GM19395 (cell line): ENCODE measurements around the gene CHRNA1.
"Not testable (repeated sequence)": the region's sequence is repeated elsewhere in the genome, so short reads cannot be mapped to it uniquely, and the experiment has no call there.

Experiments
- ATAC-seq: cut with Tn5 transposase; IDR thresholded peaks from one replicate; pipeline ENCODE4 v1.9.1; 2021; ENCODE audit warnings: mild to moderate bottlenecking, moderate library complexity; ENCODE audit not compliant: unreplicated experiment

CHRNA1 gene

DNA sequence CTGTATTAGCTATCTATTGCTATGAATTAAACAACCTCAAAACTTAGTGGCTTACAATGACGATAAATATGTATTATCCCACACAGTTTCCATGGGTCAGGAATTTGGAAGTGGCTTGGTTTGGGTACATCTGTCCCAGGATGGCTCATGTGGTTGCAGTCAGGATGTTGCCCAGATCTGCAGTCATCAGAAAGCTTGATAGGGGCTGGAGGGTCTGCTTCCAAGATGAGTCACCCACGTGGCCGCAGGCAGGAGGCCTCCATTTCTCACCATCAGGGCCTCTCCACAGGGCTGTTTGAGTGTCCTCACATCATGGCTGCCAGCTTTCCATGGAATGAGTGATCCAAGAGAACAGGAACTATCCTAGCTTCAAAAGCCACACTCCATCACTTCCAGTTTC, 46.4 kb downstream of the CHRNA1 start:
- ATAC-seq, result no peak

DNA sequence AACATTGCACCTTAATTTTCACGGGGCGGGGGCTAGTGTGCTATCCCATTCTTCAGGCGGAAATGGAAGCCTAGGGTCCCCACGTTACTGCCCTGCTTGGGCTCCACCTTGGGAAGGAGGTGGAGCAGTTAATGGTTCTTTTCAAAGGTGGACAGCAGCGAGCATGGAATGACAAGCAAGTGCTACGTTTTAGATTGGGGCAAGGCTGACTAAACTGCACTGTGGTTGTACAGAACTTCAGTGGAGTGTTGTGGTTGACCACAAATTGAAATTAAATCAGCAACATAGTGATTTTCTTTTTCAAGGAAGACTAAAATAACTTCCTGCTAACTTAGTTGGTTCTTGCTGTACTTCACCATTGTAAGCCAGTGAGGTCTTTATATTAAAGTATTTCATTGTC, 47.0 kb downstream of the CHRNA1 start:
- ATAC-seq, result no peak

DNA sequence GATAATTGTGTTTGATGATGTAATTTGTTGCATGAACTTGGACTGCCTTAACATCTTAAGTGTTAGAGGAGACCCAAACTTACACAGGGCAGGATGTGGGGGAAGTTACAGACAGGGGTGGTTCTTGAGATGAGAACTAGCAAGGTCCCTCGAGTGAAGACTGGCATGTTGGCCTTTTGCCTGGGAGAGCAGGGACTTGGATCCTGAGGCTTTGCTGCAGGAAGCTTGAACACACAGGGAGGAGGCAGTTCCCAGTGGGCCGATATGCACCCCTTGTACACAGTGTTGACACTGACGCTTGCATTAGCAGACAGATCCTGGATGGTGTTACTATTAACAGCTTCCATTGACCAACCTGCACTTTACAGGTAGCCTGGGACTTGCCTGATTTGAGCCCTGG, 47.5 kb downstream of the CHRNA1 start:
- ATAC-seq, result no peak

GRCh38 chr2:174713686-174714085, 50.6 kb downstream of the CHRNA1 start:
- no peak for ATAC-seq

GRCh38 chr2:174711206-174711605, 53.1 kb downstream of the CHRNA1 start:
- ATAC-seq, result no peak

DNA sequence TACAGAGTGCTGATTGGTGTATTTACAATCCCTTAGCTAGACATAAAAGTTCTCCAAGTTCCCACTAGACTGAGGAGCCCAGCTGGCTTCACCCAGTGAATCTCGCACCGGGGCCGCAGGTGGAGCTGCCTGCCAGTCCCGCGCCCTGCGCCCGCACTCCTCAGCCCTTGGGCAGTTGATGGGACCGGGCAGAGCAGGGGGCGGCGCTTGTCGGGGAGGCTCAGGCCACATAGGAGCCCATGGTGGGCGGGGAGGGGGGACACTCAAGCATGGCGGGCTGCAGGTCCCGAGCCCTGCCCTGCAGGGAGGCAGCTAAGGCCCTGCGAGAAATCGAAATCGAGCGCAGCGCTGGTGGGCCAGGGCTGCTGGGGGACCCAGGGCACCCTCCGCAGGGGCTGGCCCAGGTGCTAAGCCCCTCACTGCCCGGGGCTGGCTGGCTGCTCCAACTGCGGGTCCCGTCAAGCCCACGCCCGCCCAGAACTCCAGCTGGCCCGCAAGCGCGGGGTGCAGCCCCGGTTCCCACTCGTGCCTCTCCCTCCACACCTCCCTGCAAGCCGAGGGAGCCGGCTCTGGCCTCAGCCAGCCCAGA, 54.8 kb downstream of the CHRNA1 start:
- not testable (repeated sequence) for ATAC-seq

DNA sequence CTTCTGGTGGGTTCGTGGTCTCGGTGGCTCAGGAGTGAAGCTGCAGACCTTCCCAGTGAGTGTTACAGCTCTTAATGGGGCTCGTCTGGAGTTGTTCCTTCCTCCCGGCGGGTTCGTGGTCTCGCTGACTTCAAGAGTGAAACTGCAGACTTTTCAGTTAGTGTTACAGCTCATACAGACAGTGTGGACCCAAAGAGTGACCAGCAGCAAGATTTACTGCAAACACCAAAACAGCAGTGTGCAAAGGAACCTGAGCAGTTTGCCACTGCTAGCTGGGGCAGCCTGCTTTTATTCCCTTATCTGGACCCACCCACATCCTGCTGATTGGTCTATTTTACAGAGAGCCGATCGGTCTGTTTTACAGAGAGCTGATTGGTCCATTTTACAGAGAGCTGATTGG, 55.6 kb downstream of the CHRNA1 start:
- ATAC-seq, result no peak

DNA sequence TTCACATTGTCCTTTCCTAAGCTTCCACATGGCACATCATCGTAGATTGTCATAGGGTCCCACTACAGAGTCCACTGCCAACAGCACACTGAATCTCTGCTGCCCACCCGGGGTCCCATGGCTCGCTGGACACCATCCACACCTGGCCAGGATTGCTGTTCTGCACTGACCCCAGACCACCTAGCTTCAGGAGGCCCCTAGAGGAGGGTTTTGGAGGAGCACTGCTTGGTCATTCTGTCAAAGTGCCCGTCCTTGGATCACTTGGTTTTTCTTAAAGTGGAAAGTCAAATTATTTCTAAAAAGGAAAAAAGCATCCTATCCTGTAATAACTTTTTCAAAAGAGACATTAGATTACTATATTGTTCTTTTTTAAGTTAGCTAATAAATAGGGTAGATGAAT, 59.0 kb downstream of the CHRNA1 start:
- no peak for ATAC-seq

DNA sequence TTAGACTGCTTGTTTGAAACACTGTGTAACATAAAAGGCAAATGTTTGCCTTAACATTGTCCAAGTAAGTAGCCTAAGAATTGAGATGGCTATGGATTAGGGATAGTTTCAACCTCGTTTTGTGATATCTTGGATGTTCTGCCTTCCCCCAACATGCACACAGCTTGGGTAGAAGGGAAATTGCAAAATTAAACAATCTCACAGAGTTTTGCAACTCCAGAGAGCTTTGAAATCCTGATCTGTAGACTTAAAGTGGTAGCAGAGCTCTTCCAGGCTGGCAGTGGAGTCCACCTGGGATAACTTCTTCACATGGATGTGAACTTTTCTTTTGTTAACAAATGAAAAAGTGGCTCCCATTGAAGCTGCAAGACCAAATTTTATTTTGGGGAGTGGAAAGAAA, 59.6 kb downstream of the CHRNA1 start:
- ATAC-seq, result no peak

DNA sequence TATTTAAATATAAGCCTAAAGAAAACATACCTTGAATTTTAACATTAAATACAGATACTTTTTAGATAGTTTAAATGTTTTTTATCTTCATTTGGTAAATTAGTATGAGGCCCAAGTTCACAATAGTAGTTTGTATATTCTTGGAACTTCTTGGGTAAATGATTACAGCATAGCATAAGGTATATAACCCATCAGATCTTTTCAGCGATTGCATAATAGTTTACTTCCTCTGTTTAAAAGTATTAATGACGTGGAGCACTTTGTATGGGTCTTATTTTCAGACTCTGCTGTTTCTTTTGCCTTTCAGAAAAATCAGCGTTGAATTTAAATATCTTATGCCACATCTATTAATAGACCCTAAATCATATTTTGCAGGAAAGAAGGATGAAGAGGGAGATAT, 60.2 kb downstream of the CHRNA1 start:
- no peak for ATAC-seq

- no peak for ATAC-seq
These were observed 60.8 kb downstream of the CHRNA1 start for GRCh38 chr2:174703430-174703829.

DNA sequence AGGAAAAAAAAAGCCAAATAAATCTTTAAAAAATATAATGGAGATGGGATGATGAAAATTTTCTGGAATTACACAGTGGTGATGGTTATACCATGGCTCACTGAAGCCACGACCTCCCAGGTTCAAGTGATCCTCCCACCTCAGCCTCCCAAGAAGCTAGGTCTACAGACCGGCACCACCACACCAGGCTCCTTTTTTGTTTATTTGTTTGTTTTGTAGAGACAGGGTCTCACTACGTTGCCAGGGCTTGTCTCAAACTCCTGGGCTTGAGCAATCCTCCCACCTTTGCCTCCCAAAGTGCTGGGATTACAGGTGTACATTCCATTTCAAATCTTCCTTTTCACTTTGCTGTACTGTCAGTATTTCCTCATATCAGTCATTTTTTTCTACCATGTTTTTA, 61.7 kb downstream of the CHRNA1 start:
- no peak for ATAC-seq

DNA sequence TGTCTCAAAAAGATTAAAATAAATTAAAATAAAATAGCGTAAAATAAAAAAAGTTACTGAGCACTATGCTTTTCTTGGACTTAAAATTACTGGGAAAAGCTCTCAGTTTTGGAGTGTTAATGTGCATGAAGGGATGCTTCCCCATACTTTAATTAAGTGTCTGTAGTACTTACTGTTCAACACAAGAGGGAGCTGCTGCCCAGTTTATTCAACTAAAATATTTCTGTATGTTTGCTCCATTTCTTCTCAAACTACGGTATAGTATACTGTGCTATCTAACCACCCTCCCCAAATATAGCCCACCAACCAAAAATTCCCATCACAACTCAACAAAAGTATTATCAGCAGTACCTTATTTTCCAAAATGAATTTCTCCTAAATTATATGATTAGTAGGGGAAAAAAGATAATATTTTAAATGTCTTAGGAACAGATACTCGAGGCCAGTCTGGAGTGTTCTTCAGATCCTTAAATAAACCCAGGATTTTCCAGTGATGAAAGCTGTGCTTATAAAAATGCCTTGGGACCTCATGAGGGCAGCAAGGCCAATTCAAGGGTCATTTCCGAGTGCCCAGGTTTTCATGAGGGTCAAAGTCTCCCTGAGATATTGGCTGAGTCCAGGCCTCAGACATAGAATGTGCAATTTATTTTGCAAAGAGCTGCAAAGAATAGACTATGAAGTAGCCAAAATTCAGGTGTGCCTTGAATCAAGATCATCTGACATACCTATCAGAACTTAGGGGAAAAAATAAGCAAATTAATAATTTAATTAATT, 64.1 kb downstream of the CHRNA1 start:
- peak; percentile 62 for ATAC-seq
